ENCODE measurements around the gene CNTN2. TPM values are rescaled to one million over a fixed set of nuclear protein-coding genes. Genes with fewer than 3 reads are reported as not detected.

Gene CNTN2
- total and polyA plus RNA-seq, 2 donors (not counting 1 experiment from before 2014, with no cell fraction given): not detected

DNA sequence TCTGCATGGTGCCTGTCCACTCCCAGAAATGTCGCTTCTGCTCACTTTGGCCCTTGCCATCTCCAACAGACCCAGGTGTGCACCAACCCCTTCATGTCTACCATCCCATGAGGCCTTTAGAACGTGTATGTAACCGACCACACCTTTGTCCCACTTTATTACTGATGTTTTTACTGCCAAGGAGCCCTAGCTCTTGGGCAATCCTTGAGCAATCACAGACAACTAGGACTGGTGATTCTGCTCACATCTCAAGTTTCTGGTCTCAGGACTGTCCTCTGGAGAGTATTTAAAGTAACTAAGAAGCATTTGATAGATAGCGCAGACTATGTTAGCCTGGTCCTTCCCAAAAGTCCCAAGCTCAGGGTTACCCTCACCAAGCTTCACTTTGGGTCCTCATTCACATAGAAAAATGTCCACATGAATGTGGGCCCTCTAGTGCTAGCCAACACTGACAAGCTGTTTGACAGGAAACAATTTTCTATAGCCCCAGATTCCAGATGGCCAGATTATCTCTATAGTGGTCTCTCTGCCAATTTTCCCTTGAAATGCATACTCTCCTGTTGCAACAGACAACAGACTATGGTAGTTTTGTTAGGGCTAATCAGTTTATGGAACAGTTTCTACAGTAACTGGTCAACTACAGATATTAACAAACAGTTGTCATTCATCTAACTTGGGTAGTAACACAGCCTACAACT, 48.2 kb downstream of the CNTN2 start:
- Histone ChIP-seq H3K27ac (ENCODE audit: insufficient read depth, low read length) (no peak overlapping the region), H3K79me2 (ENCODE audit: control insufficient read depth, insufficient read depth, low read length) (no peaks in the 10 kb centered on the region), H3K4me3 (replicated peaks in 1 of 4; ENCODE audit: control extremely low read depth in 1 of 4, insufficient read depth in 1 of 4, low read depth in 3 of 4, low read length in 4 of 4) (no peak overlapping the region), H3K4me2 (ENCODE audit: extremely low read depth, insufficient read depth, low read length) (no peak overlapping the region), H3K9me3 (ENCODE audit: control insufficient read depth, insufficient read depth, low read depth, low read length) (no peaks in the 10 kb centered on the region), H4K20me1 (ENCODE audit: control insufficient read depth, extremely low read depth, insufficient read depth, low read length) (no peaks in the 10 kb centered on the region), H2AFZ (ENCODE audit: low read length) (no peak overlapping the region), H3K27me3 (ENCODE audit: control insufficient read depth, insufficient read depth, low read length) (no peaks in the 10 kb centered on the region), H3K36me3 (ENCODE audit: control insufficient read depth, insufficient read depth, low read length) (no peaks in the 10 kb centered on the region), H3K4me1 (ENCODE audit: control insufficient read depth, extremely low read depth, insufficient read depth, low read length) (no peaks in the 10 kb centered on the region), H3K9ac (ENCODE audit: insufficient read depth, low read length) (no peak overlapping the region)
- peak in 1 of 2 donors; percentile 64 for DNase-seq (ENCODE audit: low read depth in 2 of 2)
- TF ChIP-seq EZH2 (IDR thresholded peaks at IDR 0.05; ENCODE audit: low read length, missing control alignments): no peak
- no peak for TF ChIP-seq CTCF (conservative IDR thresholded peaks at IDR 0.05 in 1 of 2, IDR thresholded peaks at IDR 0.05 in 1 of 2; ENCODE audit: low read depth in 1 of 2, low read length in 2 of 2)

DNA sequence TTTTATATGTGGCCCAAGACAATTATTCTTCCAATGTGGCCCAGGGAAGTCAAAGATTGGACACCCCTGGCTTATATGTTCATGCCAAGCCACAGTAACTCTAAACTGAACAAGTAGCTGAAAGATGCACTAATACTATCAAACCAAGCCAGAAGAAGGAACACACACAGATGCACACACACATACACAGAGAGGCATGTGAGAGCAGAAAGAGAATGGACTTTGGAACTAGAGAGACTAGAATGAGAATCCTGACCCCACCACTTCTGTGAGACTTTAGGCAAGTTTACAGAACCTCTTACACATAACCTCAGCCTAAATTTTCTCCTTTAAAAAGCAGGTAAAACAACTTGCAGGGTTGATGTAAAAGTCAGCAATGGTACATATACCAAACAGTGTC, 52.4 kb downstream of the CNTN2 start:
- Histone ChIP-seq H3K36me3 (ENCODE audit: control insufficient read depth, insufficient read depth, low read length) (peaks cover 8% of the 10 kb centered on the region), H4K20me1 (ENCODE audit: control insufficient read depth, extremely low read depth, insufficient read depth, low read length) (no peaks in the 10 kb centered on the region), H3K4me2 (ENCODE audit: extremely low read depth, insufficient read depth, low read length) (no peak overlapping the region), H3K4me1 (ENCODE audit: control insufficient read depth, extremely low read depth, insufficient read depth, low read length) (no peaks in the 10 kb centered on the region), H3K9me3 (ENCODE audit: control insufficient read depth, insufficient read depth, low read depth, low read length) (no peaks in the 10 kb centered on the region), H3K27me3 (ENCODE audit: control insufficient read depth, insufficient read depth, low read length) (no peaks in the 10 kb centered on the region), H3K4me3 (replicated peaks in 1 of 4; ENCODE audit: control extremely low read depth in 1 of 4, insufficient read depth in 1 of 4, low read depth in 3 of 4, low read length in 4 of 4) (no peak overlapping the region), H3K9ac (ENCODE audit: insufficient read depth, low read length) (no peak overlapping the region), H3K79me2 (ENCODE audit: control insufficient read depth, insufficient read depth, low read length) (no peaks in the 10 kb centered on the region), H2AFZ (ENCODE audit: low read length) (no peak overlapping the region), H3K27ac (ENCODE audit: insufficient read depth, low read length) (no peak overlapping the region)
- no peak for DNase-seq (ENCODE audit: low read depth in 2 of 2)
- TF ChIP-seq CTCF (conservative IDR thresholded peaks at IDR 0.05 in 1 of 2, IDR thresholded peaks at IDR 0.05 in 1 of 2; ENCODE audit: low read depth in 1 of 2, low read length in 2 of 2) (no peak), EZH2 (IDR thresholded peaks at IDR 0.05; ENCODE audit: low read length, missing control alignments) (no peak)

- no peaks in the 10 kb centered on the region for H3K4me1 ChIP-seq (ENCODE audit: control insufficient read depth, extremely low read depth, insufficient read depth, low read length)
- no peak overlapping the region for H3K4me3 ChIP-seq (replicated peaks in 1 of 4; ENCODE audit: control extremely low read depth in 1 of 4, insufficient read depth in 1 of 4, low read depth in 3 of 4, low read length in 4 of 4)
- TF ChIP-seq CTCF (conservative IDR thresholded peaks at IDR 0.05 in 1 of 2, IDR thresholded peaks at IDR 0.05 in 1 of 2; ENCODE audit: low read depth in 1 of 2, low read length in 2 of 2) (no peak), EZH2 (IDR thresholded peaks at IDR 0.05; ENCODE audit: low read length, missing control alignments) (no peak)
- no peaks in the 10 kb centered on the region for H3K79me2 ChIP-seq (ENCODE audit: control insufficient read depth, insufficient read depth, low read length)
- no peak overlapping the region for H3K27ac ChIP-seq (ENCODE audit: insufficient read depth, low read length)
- no peak for DNase-seq (ENCODE audit: low read depth in 2 of 2)
- no peak overlapping the region for H2AFZ ChIP-seq (ENCODE audit: low read length)
- H3K9me3 ChIP-seq (ENCODE audit: control insufficient read depth, insufficient read depth, low read depth, low read length): no peaks in the 10 kb centered on the region
- no peak overlapping the region for H3K9ac ChIP-seq (ENCODE audit: insufficient read depth, low read length)
- no peak overlapping the region for H3K4me2 ChIP-seq (ENCODE audit: extremely low read depth, insufficient read depth, low read length)
- H3K36me3 ChIP-seq (ENCODE audit: control insufficient read depth, insufficient read depth, low read length): peaks cover 8% of the 10 kb centered on the region
- H4K20me1 ChIP-seq (ENCODE audit: control insufficient read depth, extremely low read depth, insufficient read depth, low read length): no peaks in the 10 kb centered on the region
- H3K27me3 ChIP-seq (ENCODE audit: control insufficient read depth, insufficient read depth, low read length): no peaks in the 10 kb centered on the region
Observed at GRCh38 chr1:205098242-205098641, 55.2 kb downstream of the CNTN2 start.

Measured in fibroblast of lung (primary cell).